DND-41 (cell line): Measurements from ENCODE around the gene VANGL2.

ENCODE experiments used
- ATAC-seq: fragments of 200-7000 bp; cut with Tn5 transposase; 3 replicates; pipeline ENCODE4 v1.9.1; 2021; ENCODE audit warnings: low read depth; ENCODE audit not compliant: insufficient read depth
- DNase-seq: peaks from one replicate; pipeline ENCODE4 v3.0.0-alpha.2; 2020
- H2AFZ ChIP-seq: 2 replicates; pipeline ENCODE4 v1.6.0; 2012; ENCODE audit warnings: low read depth, low read length
- H3K27ac ChIP-seq: 2 replicates; pipeline ENCODE4 v1.5.1; 2012; ENCODE audit warnings: low read length, inconsistent platforms
- H3K27me3 ChIP-seq: fragments of 200-600 bp; sonication (generic); 2 replicates; pipeline ENCODE4 v1.6.0; 2012; ENCODE audit warnings: low read length, mild to moderate bottlenecking, inconsistent platforms; ENCODE audit not compliant: insufficient read depth, poor library complexity
- H3K36me3 ChIP-seq: 2 replicates; pipeline ENCODE4 v1.5.1; 2012; ENCODE audit warnings: low read length, inconsistent platforms; ENCODE audit not compliant: insufficient read depth
- H3K4me1 ChIP-seq: 2 replicates; pipeline ENCODE4 v1.5.1; 2012; ENCODE audit warnings: mild to moderate bottlenecking, low read length; ENCODE audit not compliant: insufficient read depth
- H3K4me2 ChIP-seq: 2 replicates; pipeline ENCODE4 v1.6.0; 2012; ENCODE audit warnings: mild to moderate bottlenecking, moderate library complexity, low read length, inconsistent platforms; ENCODE audit not compliant: insufficient read depth
- H3K4me3 ChIP-seq, 2 experiments: fragments of 200-600 bp in 1 of 2; shearing (Covaris generic) in 1 of 2; 2 replicates each; pipeline ENCODE4 v1.5.1; 2012 to 2016; ENCODE audit warnings: inconsistent platforms in 2 of 2, low read length in 2 of 2, mild to moderate bottlenecking in 2 of 2, low read depth in 1 of 2, moderate library complexity in 1 of 2
- H3K79me2 ChIP-seq: 2 replicates; pipeline ENCODE4 v1.6.0; 2012; ENCODE audit warnings: low read length, inconsistent platforms; ENCODE audit not compliant: insufficient read depth
- H3K9ac ChIP-seq: 2 replicates; pipeline ENCODE4 v1.6.0; 2012; ENCODE audit warnings: low read depth, mild to moderate bottlenecking, inconsistent platforms, low read length, moderate library complexity
- H3K9me3 ChIP-seq: 2 replicates; pipeline ENCODE4 v1.5.1; 2012; ENCODE audit warnings: low read length, moderate library complexity, mild to moderate bottlenecking, inconsistent platforms; ENCODE audit not compliant: insufficient read depth, severe bottlenecking
- H4K20me1 ChIP-seq: 2 replicates; pipeline ENCODE4 v1.6.0; 2012; ENCODE audit warnings: low read length; ENCODE audit not compliant: insufficient read depth
- CTCF ChIP-seq: IDR thresholded peaks from 2 replicates; pipeline ENCODE4 v1.5.1; 2012; ENCODE audit warnings: borderline replicate concordance, low read length, moderate library complexity, mild to moderate bottlenecking; ENCODE audit not compliant: poor library complexity, severe bottlenecking; ENCODE audit errors: extremely low read depth
- EZH2 ChIP-seq: IDR thresholded peaks from 3 replicates; pipeline ENCODE4 v1.6.1; 2012; ENCODE audit warnings: borderline replicate concordance, low read depth, mild to moderate bottlenecking, moderate library complexity, low read length, inconsistent platforms; ENCODE audit not compliant: severe bottlenecking

Gene VANGL2

DNA sequence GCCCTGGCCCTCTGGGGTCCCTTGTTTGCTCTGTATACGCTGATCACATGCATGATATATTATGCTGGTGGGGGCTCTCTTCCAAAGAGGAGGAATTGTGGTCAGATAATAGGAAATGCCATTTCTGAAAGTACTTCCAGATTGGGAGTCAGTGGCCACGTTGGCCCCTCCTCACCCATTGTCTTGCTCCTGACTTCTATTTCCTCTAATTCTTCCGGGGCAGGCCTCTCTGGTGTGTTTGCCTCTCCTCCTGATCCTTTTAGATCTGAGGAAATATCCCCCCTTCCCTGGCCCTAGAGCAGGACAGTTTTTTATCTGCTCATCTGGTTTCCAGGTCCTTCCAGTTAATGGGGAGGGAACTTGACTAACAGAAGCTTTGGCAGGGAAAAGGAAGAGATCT, 2.9 kb downstream of the VANGL2 start:
- Histone ChIP-seq H2AFZ (no peak overlapping the region), H3K4me2 (no peak overlapping the region), H3K4me1 (peaks cover 24% of the 10 kb centered on the region), H3K79me2 (peaks cover 3% of the 10 kb centered on the region; the same call in 1 of the 2 replicates), H3K9ac (no peak overlapping the region), H3K9me3 (no peaks in the 10 kb centered on the region), H3K27me3 (no peaks in the 10 kb centered on the region), H3K4me3 (no peak overlapping the region), H3K27ac (no peak overlapping the region), H4K20me1 (0 out of 2 replicates have a peak, but pooled peaks cover under 1% of the 10 kb centered on the region), H3K36me3 (no peaks in the 10 kb centered on the region)
- ATAC-seq, result no peak
- no peak for DNase-seq
- TF ChIP-seq EZH2 (no peak), CTCF (no peak)

DNA sequence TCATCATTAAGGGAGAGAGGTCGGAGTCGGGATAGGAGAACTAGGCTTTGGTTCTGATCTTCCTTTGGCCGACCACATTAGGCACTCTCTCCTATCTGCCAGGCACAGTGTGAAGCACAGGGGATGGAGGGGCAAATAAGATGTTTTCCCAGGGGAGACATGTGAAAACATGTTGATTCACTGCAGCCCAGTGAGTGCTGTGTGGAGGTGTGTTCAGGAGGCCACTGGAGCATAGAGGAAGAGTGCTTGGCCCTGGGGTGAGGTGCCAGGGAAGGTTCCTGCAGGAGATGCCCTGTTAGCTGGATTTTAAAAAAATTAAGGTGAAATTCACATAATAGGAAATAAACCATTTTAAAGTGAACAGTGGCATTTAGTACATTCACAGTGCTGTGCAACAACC, 3.7 kb downstream of the VANGL2 start:
- Histone ChIP-seq H3K36me3 (no peaks in the 10 kb centered on the region), H3K27ac (no peak overlapping the region), H3K4me3 (no peak overlapping the region), H2AFZ (no peak overlapping the region), H3K9ac (no peak overlapping the region), H3K4me2 (no peak overlapping the region), H3K79me2 (peaks cover 3% of the 10 kb centered on the region; the same call in 1 of the 2 replicates), H3K9me3 (no peaks in the 10 kb centered on the region), H4K20me1 (0 out of 2 replicates have a peak, but pooled peaks cover 3% of the 10 kb centered on the region), H3K4me1 (peaks cover 24% of the 10 kb centered on the region), H3K27me3 (no peaks in the 10 kb centered on the region)
- ATAC-seq, result no peak
- DNase-seq, result no peak
- TF ChIP-seq CTCF (no peak), EZH2 (no peak)

- no peaks in the 10 kb centered on the region for H3K36me3 ChIP-seq
- no peaks in the 10 kb centered on the region for H3K27me3 ChIP-seq
- H3K9ac ChIP-seq, result no peak overlapping the region
- H3K9me3 ChIP-seq, result no peaks in the 10 kb centered on the region
- no peak for DNase-seq
- H2AFZ ChIP-seq, result no peak overlapping the region
- H3K4me1 ChIP-seq, result peaks cover 16% of the 10 kb centered on the region
- TF ChIP-seq CTCF (no peak), EZH2 (no peak)
- peaks cover 3% of the 10 kb centered on the region; the same call in 1 of the 2 replicates for H3K79me2 ChIP-seq
- H3K4me3 ChIP-seq, result no peak overlapping the region
- 0 out of 2 replicates have a peak, but pooled peaks cover 3% of the 10 kb centered on the region for H4K20me1 ChIP-seq
- H3K27ac ChIP-seq, result no peak overlapping the region
- ATAC-seq, result no peak
- H3K4me2 ChIP-seq, result no peak overlapping the region
Measured at GRCh38 chr1:160405331-160405877, 5.0 kb downstream of the VANGL2 start.
